Panc1 (cell line): ENCODE results near the gene FZD1. TPM values are rescaled to one million over a fixed set of nuclear protein-coding genes. Genes with fewer than 3 reads are reported as not detected.

ENCODE experiments used
- ATAC-seq: fragments of 200-7000 bp; cut with Tn5 transposase; 2 replicates; pipeline ENCODE4 v1.9.1; 2020; ENCODE audit warnings: mild to moderate bottlenecking, moderate library complexity
- BruUV-seq: library from RNA; stranded (reverse); fragments of 400-500 nt; replicated peaks from 2 replicates; lab custom pipeline; 2021; lab: Mats Ljungman, UMichigan
- CTCF ChIA-PET: fragments of 300-600 bp; sonication (Branson Sonifier 250); formaldehyde crosslinking; loops from one replicate; lab custom pipeline; 2022; ENCODE audit warnings: antibody characterized with exemption; lab: Charles Lee
- POLR2A ChIA-PET: fragments of 300-600 bp; sonication (Branson Sonifier 250); formaldehyde crosslinking; loops from one replicate; lab custom pipeline; 2022; ENCODE audit warnings: antibody characterized with exemption; lab: Charles Lee
- DNase-seq: peaks from one replicate; pipeline ENCODE4 v3.0.0-alpha.2; 2010; ENCODE audit warnings: low read depth, low spot score
- H3K27ac ChIP-seq: 2 replicates; pipeline ENCODE4 v1.5.1; 2011; ENCODE audit warnings: mild to moderate bottlenecking, low read length, inconsistent platforms
- H3K27me3 ChIP-seq: fragments of 200-500 bp; sonication (Bioruptor generic); 2 replicates; pipeline ENCODE4 v1.6.0; 2014; ENCODE audit warnings: low read length, inconsistent platforms; ENCODE audit not compliant: control insufficient read depth, insufficient read depth
- H3K36me3 ChIP-seq: fragments of 200-500 bp; sonication (Bioruptor generic); 2 replicates; pipeline ENCODE4 v1.5.1; 2014; ENCODE audit warnings: inconsistent platforms, mild to moderate bottlenecking, low read length, moderate library complexity; ENCODE audit not compliant: control insufficient read depth, insufficient read depth
- H3K4me1 ChIP-seq: 2 replicates; pipeline ENCODE4 v1.5.1; 2011; ENCODE audit warnings: inconsistent platforms, mild to moderate bottlenecking, low read length, moderate library complexity; ENCODE audit not compliant: control insufficient read depth, insufficient read depth
- H3K4me3 ChIP-seq, 2 experiments: 2 replicates each; pipeline ENCODE4 v1.5.1; 2011 to 2012; ENCODE audit warnings: low read depth in 2 of 2, low read length in 2 of 2, mild to moderate bottlenecking in 2 of 2, inconsistent platforms in 1 of 2, moderate library complexity in 1 of 2
- H3K9me3 ChIP-seq: fragments of 200-500 bp; sonication (Bioruptor generic); 2 replicates; pipeline ENCODE4 v1.5.1; 2014; ENCODE audit warnings: low read depth, mild to moderate bottlenecking, inconsistent platforms, low read length, moderate library complexity; ENCODE audit not compliant: control insufficient read depth, insufficient read depth
- POLR2AphosphoS5 ChIP-seq: IDR thresholded peaks from 2 replicates; pipeline ENCODE4 v1.6.1; 2012; ENCODE audit warnings: mild to moderate bottlenecking, low read depth, low read length, moderate library complexity
- SIN3A ChIP-seq: IDR thresholded peaks from 2 replicates; pipeline ENCODE4 v1.6.1; 2012; ENCODE audit warnings: low read depth, mild to moderate bottlenecking, low read length, moderate library complexity, borderline replicate concordance; ENCODE audit not compliant: insufficient read depth
- TCF7L2 ChIP-seq: IDR thresholded peaks from 2 replicates; pipeline ENCODE4 v1.6.1; 2011; ENCODE audit warnings: mild to moderate bottlenecking, low read depth, low read length, inconsistent platforms
- in situ Hi-C: cut with HindIII; loops from 2 replicates; pipeline ENCODE4 v1.10.0; 2016; ENCODE audit warnings: low sequenced_read_pairs, low pct_unique_long_range_greater_than_20kb
- intact Hi-C: fragments of 100-400 bp; cut with micrococcal nuclease; formaldehyde crosslinking; loops from one replicate; pipeline ENCODE4 v1.10.0; 2022; ENCODE audit not compliant: unreplicated experiment
- total RNA-seq: library from RNA; stranded (reverse); gene quantifications from one replicate; pipeline ENCODE4 v1.2.1, GENCODE V29; 2021; ENCODE audit not compliant: unreplicated experiment
- TF ChIP-seq, protein P1 (sequence below), 2 experiments: IDR thresholded peaks; 2 replicates each; pipeline ENCODE4 v1.6.1; 2011 to 2012; ENCODE audit warnings: low read depth in 2 of 2, control low read depth in 1 of 2, low read length in 1 of 2, mild to moderate bottlenecking in 1 of 2, moderate library complexity in 1 of 2; ENCODE audit not compliant: insufficient read depth in 1 of 2
- TF ChIP-seq, protein P2 (sequence below): fragments of 450-650 bp; IDR thresholded peaks from 2 replicates; pipeline ENCODE4 v1.5.1; 2017; ENCODE audit warnings: mild to moderate bottlenecking

The FZD1 gene
- total RNA-seq, 1 experiment from 2014 or later, result 1.8 TPM

- Histone ChIP-seq H3K36me3 (no peaks in the 10 kb centered on the region), H3K27ac (no peak overlapping the region), H3K27me3 (no peaks in the 10 kb centered on the region; the same call in 1 of the 2 replicates), H3K4me1 (no peaks in the 10 kb centered on the region), H3K4me3 (no peak overlapping the region), H3K9me3 (no peaks in the 10 kb centered on the region)
- DNase-seq, result no peak
- no peak for TF ChIP-seq TCF7L2
- TF ChIP-seq, protein P1, sequence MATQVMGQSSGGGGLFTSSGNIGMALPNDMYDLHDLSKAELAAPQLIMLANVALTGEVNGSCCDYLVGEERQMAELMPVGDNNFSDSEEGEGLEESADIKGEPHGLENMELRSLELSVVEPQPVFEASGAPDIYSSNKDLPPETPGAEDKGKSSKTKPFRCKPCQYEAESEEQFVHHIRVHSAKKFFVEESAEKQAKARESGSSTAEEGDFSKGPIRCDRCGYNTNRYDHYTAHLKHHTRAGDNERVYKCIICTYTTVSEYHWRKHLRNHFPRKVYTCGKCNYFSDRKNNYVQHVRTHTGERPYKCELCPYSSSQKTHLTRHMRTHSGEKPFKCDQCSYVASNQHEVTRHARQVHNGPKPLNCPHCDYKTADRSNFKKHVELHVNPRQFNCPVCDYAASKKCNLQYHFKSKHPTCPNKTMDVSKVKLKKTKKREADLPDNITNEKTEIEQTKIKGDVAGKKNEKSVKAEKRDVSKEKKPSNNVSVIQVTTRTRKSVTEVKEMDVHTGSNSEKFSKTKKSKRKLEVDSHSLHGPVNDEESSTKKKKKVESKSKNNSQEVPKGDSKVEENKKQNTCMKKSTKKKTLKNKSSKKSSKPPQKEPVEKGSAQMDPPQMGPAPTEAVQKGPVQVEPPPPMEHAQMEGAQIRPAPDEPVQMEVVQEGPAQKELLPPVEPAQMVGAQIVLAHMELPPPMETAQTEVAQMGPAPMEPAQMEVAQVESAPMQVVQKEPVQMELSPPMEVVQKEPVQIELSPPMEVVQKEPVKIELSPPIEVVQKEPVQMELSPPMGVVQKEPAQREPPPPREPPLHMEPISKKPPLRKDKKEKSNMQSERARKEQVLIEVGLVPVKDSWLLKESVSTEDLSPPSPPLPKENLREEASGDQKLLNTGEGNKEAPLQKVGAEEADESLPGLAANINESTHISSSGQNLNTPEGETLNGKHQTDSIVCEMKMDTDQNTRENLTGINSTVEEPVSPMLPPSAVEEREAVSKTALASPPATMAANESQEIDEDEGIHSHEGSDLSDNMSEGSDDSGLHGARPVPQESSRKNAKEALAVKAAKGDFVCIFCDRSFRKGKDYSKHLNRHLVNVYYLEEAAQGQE (IDR thresholded peaks at IDR 0.05; ENCODE audit: insufficient read depth in 1 of 2, low read depth in 2 of 2, low read length in 1 of 2), result no peak
- TF ChIP-seq, protein P2, sequence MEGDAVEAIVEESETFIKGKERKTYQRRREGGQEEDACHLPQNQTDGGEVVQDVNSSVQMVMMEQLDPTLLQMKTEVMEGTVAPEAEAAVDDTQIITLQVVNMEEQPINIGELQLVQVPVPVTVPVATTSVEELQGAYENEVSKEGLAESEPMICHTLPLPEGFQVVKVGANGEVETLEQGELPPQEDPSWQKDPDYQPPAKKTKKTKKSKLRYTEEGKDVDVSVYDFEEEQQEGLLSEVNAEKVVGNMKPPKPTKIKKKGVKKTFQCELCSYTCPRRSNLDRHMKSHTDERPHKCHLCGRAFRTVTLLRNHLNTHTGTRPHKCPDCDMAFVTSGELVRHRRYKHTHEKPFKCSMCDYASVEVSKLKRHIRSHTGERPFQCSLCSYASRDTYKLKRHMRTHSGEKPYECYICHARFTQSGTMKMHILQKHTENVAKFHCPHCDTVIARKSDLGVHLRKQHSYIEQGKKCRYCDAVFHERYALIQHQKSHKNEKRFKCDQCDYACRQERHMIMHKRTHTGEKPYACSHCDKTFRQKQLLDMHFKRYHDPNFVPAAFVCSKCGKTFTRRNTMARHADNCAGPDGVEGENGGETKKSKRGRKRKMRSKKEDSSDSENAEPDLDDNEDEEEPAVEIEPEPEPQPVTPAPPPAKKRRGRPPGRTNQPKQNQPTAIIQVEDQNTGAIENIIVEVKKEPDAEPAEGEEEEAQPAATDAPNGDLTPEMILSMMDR, result no peak
- TF ChIP-seq SIN3A, result no peak
- TF ChIP-seq POLR2AphosphoS5, result no peak
- no peak for ATAC-seq
- BruUV-seq, result no TSS peak
- in situ Hi-C loops (no loop called here), intact Hi-C loops (no loop called here)
- ChIA-PET POLR2A (no interaction called here), CTCF (no interaction called here)
Measured at GRCh38 chr7:91230100-91230499, 34.1 kb upstream of the FZD1 start.

DNA sequence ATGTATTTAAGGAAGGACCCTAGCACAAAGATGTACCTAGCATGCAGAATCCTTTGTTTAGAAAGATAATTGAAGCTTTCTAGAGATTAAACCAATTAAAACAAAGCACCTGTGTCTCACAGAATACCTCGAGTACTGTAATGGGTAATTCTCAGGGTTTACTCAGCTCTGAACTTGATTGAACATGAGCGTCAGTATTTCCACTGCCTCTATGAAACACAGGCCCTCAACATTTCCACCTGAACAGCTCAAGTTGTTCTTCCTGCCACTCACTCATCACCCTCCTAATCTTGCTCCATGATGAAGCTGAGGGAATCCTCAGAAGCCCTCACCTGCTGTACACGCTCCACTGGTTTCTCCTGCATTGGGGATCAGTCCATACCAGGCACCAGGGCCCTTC, 33.7 kb upstream of the FZD1 start:
- TF ChIP-seq, protein P1 (IDR thresholded peaks at IDR 0.05; ENCODE audit: insufficient read depth in 1 of 2, low read depth in 2 of 2, low read length in 1 of 2), result no peak
- TF ChIP-seq SIN3A (no peak), TCF7L2 (no peak), POLR2AphosphoS5 (no peak)
- TF ChIP-seq, protein P2, result no peak
- intact Hi-C loops (no loop called here), in situ Hi-C loops (no loop called here)
- BruUV-seq, result no TSS peak
- H3K27me3 ChIP-seq, result no peaks in the 10 kb centered on the region; the same call in 1 of the 2 replicates
- no peak overlapping the region for H3K27ac ChIP-seq
- CTCF ChIA-PET, result no interaction called here
- POLR2A ChIA-PET, result no interaction called here
- no peaks in the 10 kb centered on the region for H3K4me1 ChIP-seq
- no peak overlapping the region for H3K4me3 ChIP-seq
- no peak for DNase-seq
- ATAC-seq, result no peak
- H3K36me3 ChIP-seq, result no peaks in the 10 kb centered on the region
- no peaks in the 10 kb centered on the region for H3K9me3 ChIP-seq
